ENCODE measurements around the gene DNM2.
"Not testable (repeated sequence)": the region's sequence is repeated elsewhere in the genome, so short reads cannot be mapped to it uniquely, and the experiment has no call there.

Gene DNM2

DNA sequence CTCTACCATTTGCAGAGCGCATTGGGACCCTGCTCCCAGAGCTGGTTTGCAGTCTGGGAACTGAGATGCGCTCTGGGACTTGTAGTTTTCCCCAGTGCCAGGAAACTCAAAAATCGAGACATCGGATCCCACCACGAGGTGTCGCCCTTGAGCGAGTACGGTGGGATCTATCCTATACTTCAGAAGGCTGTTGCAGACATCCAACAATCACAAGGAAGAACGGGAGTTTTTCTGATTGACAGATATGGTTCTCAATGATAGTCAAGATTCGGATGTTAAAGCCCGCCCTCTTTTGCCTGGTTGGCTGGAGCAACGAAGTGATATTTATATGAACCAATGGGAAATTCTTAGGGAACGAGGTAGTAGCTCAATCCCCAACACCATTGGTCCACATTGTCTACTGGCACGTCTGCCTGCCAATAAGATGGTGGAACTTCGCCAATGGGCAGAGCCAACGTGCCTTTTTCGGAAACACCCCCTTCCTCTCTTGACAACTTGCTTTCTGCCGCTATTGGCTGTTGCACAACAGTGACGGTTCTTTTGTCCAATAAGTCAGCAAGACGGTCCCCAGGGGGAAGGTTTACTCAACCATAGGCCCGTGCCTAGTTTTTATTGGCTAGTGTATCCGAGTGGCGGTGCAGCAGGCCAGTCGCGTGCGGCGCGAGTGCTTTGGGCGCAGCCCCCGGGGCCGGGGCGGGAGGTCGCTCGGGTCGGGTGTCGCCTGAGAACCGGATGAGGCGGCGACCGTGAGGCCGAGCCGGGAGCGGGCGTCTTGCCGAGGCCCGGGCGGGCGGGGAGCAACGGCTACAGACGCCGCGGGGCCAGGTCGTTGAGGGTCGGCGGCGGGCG lies at the start of gene DNM2:
Gene DNM2 (plus strand): TSS at position 724 of the 849 bp plus-strand sequence. CDS start 164 bp downstream, outside the sequence.
- peak; percentile 98 for DNase-seq

DNA sequence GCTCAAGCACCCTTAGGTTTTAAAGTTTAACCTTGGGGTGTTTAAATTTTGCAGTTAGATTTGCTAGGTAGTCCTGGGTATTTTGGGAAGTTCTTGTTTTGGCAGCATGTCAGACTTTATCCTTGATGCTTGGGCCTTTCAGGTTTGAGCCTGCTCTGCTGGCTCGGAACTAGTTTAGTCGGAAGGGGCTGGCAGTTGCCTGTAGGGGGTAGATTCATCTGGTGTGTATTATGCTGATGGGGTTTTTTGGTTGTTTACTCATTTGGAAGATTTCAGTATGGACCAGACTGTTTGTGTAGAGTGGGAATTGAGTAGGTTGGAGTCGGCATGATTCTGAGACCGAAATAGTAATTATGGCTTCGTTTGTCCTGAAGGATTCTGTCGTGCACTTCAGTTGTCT lies 48.6 kb upstream of the DNM2 start:
- DNase-seq = no peak

DNA sequence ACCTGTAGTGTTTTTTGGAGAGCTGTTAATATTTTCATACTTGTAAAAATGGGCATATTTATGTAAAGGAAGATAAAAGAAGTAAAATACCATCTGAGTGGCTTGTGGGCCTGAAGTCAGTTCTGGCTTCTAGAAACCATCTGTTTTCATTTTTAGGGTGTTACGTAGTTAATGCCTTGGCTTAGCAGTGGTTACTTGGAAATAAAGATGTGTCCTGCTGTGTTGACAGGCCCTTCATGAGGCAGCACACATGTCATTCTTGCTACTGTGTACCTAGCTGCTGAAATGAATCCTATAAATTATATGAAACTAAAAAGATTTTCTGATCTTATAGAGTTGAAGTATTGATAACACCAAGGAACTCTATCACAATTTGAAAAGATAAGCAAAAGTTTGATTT lies 47.7 kb upstream of the DNM2 start:
- DNase-seq = no peak

- no peak for DNase-seq
These were observed 46.7 kb upstream of the DNM2 start for GRCh38 chr19:10670876-10671804.

- not testable (repeated sequence) for DNase-seq
These were observed 46.0 kb upstream of the DNM2 start for GRCh38 chr19:10671922-10672321.

GRCh38 chr19:10675214-10675613 lies 42.7 kb upstream of the DNM2 start:
- not testable (repeated sequence) for DNase-seq

- DNase-seq = no peak
These were observed 40.1 kb upstream of the DNM2 start for GRCh38 chr19:10677751-10678150.

DNA sequence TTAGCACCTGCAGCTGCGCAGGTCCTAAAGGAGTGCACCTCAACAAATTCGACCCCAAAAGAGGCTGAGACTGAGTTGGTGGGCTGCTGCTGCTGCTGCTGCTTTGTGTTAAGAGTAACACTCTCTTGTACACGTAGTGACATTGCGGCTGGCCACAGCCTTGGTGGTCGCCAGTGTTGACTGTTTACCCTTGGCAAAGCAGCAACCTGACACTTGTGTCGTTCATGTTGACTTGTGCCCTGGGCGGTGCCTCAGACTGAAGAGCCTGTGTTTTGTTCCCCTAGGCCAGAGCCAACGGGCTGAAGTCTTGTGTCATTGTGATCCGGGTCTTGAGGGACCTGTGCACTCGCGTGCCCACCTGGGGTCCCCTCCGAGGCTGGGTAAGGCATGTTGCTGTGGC lies 39.1 kb upstream of the DNM2 start:
- DNase-seq = no peak

- no peak for DNase-seq
These were observed 38.1 kb upstream of the DNM2 start for GRCh38 chr19:10679743-10680142.

DNA sequence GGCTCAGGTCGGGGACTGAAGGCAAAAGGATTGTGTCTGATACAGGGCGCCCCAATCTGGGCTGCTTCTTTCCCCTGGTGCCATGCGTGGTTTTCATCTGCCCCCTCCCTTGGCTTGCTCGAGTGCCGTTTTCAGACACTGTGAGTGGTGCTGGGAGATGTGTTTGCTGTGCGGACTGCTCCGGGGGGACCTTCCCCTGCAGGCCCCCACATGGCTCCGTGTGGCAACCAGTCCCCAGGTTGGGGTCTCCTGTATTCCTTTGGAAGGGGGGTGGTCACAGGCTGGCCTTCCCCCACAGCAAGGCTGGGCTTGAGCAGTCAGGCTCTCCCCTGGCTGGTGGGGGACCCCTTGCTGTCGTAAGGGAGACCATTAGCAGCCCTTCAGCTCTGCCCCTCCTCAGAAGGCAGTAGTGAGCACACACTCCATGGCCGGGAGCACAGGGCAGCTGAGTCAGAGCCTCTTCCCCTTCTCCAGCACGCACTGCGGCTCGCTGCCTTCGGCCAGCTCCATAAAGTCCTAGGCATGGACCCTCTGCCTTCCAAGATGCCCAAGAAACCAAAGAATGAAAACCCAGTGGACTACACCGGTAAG lies 37.2 kb upstream of the DNM2 start:
- DNase-seq = no peak

DNA sequence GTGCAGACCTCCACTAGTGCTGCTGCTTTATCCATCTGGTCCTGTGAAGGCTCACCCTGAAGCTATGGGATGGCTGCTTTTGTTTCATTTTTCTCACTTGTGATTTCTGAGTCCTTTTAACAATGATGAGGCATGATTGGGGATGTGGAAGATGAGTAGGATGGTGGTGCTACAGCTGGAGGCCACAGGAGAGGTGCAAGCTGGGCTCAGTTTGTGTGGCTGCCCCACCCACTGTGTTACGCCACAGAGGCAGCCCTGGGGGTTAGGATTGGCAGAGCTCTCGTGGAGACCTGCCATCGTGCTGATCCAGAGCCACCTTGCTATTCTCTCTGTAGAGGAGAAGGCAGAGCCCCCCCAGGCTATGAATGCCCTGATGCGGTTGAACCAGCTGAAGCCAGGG lies 36.2 kb upstream of the DNM2 start:
- no peak for DNase-seq

DNA sequence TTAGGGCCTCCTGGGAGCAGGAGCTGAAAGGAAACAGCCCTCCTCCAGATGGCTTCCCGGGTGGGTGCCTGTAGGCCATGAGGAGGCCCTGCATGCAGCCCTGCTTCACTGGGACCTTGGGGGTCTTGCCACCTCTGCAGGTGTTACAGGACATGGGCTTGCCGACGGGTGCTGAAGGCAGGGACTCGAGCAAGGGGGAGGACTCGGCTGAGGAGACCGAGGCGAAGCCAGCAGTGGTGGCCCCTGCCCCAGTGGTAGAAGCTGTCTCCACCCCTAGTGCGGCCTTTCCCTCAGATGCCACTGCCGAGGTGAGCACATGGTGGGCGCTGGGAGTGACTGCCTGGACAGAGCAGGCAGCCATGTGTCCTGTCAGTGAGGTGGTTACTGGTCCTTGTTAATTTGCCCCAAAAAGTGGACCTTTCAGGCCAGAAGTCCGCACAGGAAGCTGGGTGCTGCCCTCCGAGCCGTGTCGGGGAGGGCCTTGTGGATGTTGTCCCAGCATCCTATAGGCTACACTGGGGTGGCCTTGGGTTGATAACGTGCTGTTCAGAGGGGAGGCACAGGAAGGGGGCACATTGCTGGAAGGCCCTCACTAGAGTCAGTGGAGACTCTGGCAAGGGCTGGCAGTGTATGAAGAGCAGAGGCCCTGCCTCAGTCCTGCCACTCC lies 35.3 kb upstream of the DNM2 start:
- DNase-seq = no peak

GRCh38 chr19:10683064-10683426 lies 34.8 kb upstream of the DNM2 start:
- DNase-seq = no peak

GRCh38 chr19:10683582-10683981 lies 34.3 kb upstream of the DNM2 start:
- DNase-seq = no peak

DNA sequence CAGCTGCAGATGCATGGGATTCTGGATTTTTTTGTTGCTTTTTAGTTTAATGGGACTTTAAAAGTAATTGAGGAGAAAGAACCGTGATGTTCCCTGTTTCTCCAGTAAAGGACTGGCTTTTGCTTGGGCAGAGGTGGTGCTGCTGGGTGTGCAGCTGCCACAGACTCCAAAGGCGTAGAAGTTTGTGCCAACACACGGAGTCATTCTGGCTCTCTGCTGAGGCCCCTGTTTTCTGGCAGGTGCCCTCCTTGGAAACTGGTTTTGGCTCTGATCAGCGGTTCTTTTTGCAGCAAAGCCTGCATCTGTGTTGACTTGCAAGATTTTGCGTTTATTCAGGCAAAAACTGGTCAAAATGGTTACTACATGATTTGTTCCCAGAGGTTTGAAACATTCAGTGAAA lies 32.7 kb upstream of the DNM2 start:
- DNase-seq = no peak

- DNase-seq = no peak
These were observed 31.7 kb upstream of the DNM2 start for GRCh38 chr19:10686193-10686592.

GRCh38 chr19:10686661-10687517 lies 31.0 kb upstream of the DNM2 start:
- no peak for DNase-seq

GRCh38 chr19:10687518-10688288 lies 30.2 kb upstream of the DNM2 start:
- no peak for DNase-seq

DNA sequence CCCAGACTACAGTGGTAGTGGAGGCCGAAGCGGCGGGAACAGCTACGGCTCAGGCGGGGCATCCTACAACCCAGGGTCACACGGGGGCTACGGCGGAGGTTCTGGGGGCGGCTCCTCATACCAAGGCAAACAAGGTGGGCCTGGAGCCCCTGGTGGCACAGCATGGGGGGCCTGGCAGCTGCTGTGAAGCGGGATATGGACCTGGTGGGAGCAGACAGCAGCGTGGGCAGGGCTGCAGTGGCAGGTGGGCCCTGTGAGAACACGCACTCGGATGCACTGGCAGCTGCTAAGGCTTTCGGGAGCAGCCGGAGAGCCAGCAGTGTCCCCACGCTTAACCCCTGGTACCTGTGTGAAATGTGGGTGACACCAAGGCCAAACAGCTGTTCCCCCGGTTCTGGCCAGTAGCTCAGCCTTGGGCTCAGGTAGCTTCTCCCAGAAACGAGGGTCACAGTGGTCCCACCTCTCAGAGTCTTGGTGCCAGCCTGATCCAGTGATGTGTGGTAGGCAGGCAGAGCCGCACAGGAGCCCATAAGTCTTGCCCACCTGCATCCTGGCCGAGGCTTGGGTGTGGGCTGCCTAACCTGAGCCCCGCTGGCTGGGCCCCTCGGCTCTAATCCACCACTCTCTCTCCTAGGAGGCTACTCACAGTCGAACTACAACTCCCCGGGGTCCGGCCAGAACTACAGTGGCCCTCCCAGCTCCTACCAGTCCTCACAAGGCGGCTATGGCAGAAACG lies 29.2 kb upstream of the DNM2 start:
- no peak for DNase-seq

GRCh38 chr19:10690341-10690781 lies 27.5 kb upstream of the DNM2 start:
- no peak for DNase-seq

Data from stimulated activated CD4-positive, alpha-beta T cell treated with anti-CD3 and anti-CD28 coated beads, Interleukin-15, amount 100 ng/mL, for 24 hours (primary cell).